H9 (cell line): Measurements from ENCODE around the gene LHFPL2. TPM values are rescaled to one million over a fixed set of nuclear protein-coding genes. Genes with fewer than 3 reads are reported as not detected.

ENCODE experiments used
- DNase-seq: peaks from one replicate; pipeline ENCODE4 v3.0.0-alpha.2; 2017
- H2AFZ ChIP-seq: one replicate; pipeline ENCODE4 v1.6.1; 2013; ENCODE audit warnings: mild to moderate bottlenecking, low read length, control low read depth, moderate library complexity
- H2AK5ac ChIP-seq: 2 replicates; pipeline ENCODE4 v1.6.1; 2013; ENCODE audit warnings: low read length, control low read depth, mixed read lengths; ENCODE audit not compliant: insufficient read length
- H2BK120ac ChIP-seq: one replicate; pipeline ENCODE4 v1.6.1; 2013; ENCODE audit warnings: low read depth, mild to moderate bottlenecking, low read length, control low read depth, inconsistent platforms; ENCODE audit not compliant: poor library complexity, severe bottlenecking
- H2BK12ac ChIP-seq: 2 replicates; pipeline ENCODE4 v1.6.1; 2013; ENCODE audit warnings: low read length, control low read depth, mixed read lengths, low read depth; ENCODE audit not compliant: insufficient read length
- H2BK15ac ChIP-seq: 2 replicates; pipeline ENCODE4 v1.6.1; 2013; ENCODE audit warnings: low read depth, low read length, control low read depth
- H2BK20ac ChIP-seq: one replicate; pipeline ENCODE4 v1.6.1; 2013; ENCODE audit warnings: low read depth, mild to moderate bottlenecking, low read length, control low read depth, inconsistent platforms; ENCODE audit not compliant: poor library complexity, severe bottlenecking
- H2BK5ac ChIP-seq: 2 replicates; pipeline ENCODE4 v1.6.1; 2013; ENCODE audit warnings: low read length, control low read depth, mixed read lengths; ENCODE audit not compliant: insufficient read length
- H3K14ac ChIP-seq: 2 replicates; pipeline ENCODE4 v1.6.1; 2013; ENCODE audit warnings: low read length, control low read depth; ENCODE audit not compliant: insufficient read depth
- H3K18ac ChIP-seq: 2 replicates; pipeline ENCODE4 v1.6.1; 2013; ENCODE audit warnings: low read depth, mild to moderate bottlenecking, mixed read lengths, low read length, control low read depth; ENCODE audit not compliant: insufficient read length
- H3K23ac ChIP-seq: 2 replicates; pipeline ENCODE4 v1.6.1; 2013; ENCODE audit warnings: low read length, control low read depth, mixed read lengths, low read depth; ENCODE audit not compliant: insufficient read length
- H3K23me2 ChIP-seq: 2 replicates; pipeline ENCODE4 v1.6.1; 2013; ENCODE audit warnings: low read depth, mild to moderate bottlenecking, mixed read lengths, low read length, control low read depth; ENCODE audit not compliant: insufficient read length, poor library complexity, severe bottlenecking
- H3K27ac ChIP-seq: 2 replicates; pipeline ENCODE4 v1.5.1; 2013; ENCODE audit warnings: low read length, control low read depth, mixed read lengths, low read depth; ENCODE audit not compliant: insufficient read length
- H3K27me3 ChIP-seq: 2 replicates; pipeline ENCODE4 v1.6.1; 2013; ENCODE audit warnings: low read length, control low read depth, inconsistent platforms; ENCODE audit not compliant: insufficient read depth
- H3K4ac ChIP-seq: 2 replicates; pipeline ENCODE4 v1.6.1; 2013; ENCODE audit warnings: low read depth, mild to moderate bottlenecking, control low read depth, inconsistent platforms, low read length, moderate library complexity
- H3K4me1 ChIP-seq: 2 replicates; pipeline ENCODE4 v1.6.1; 2013; ENCODE audit warnings: low read length, control low read depth, inconsistent platforms; ENCODE audit not compliant: insufficient read depth
- H3K4me2 ChIP-seq: 2 replicates; pipeline ENCODE4 v1.6.1; 2013; ENCODE audit warnings: low read length, control low read depth, mixed read lengths; ENCODE audit not compliant: insufficient read length, insufficient read depth
- H3K56ac ChIP-seq: 2 replicates; pipeline ENCODE4 v1.6.1; 2013; ENCODE audit warnings: low read depth, mild to moderate bottlenecking, mixed read lengths, low read length, control low read depth; ENCODE audit not compliant: insufficient read length
- H3K79me1 ChIP-seq: 2 replicates; pipeline ENCODE4 v1.6.1; 2013; ENCODE audit warnings: low read depth, mild to moderate bottlenecking, moderate library complexity, low read length, control low read depth, inconsistent platforms; ENCODE audit not compliant: insufficient read depth, poor library complexity, severe bottlenecking
- H3K79me2 ChIP-seq: 2 replicates; pipeline ENCODE4 v1.6.1; 2013; ENCODE audit warnings: low read length, control low read depth, inconsistent platforms; ENCODE audit not compliant: insufficient read depth
- H3K9ac ChIP-seq: 2 replicates; pipeline ENCODE4 v1.6.1; 2013; ENCODE audit warnings: low read length, control low read depth, mixed read lengths; ENCODE audit not compliant: insufficient read length; ENCODE audit errors: extremely low read depth
- H3K9me3 ChIP-seq: one replicate; pipeline ENCODE4 v1.6.1; 2013; ENCODE audit warnings: low read depth, low read length, inconsistent platforms; ENCODE audit not compliant: control insufficient read depth
- H3T11ph ChIP-seq: one replicate; pipeline ENCODE4 v1.6.1; 2013; ENCODE audit warnings: mild to moderate bottlenecking, low read length, control low read depth, inconsistent platforms
- H4K20me1 ChIP-seq: one replicate; pipeline ENCODE4 v1.6.1; 2013; ENCODE audit not compliant: control insufficient read depth, insufficient read length, insufficient read depth
- H4K5ac ChIP-seq: 2 replicates; pipeline ENCODE4 v1.6.1; 2013; ENCODE audit warnings: low read depth, mild to moderate bottlenecking, mixed read lengths, low read length, control low read depth; ENCODE audit not compliant: insufficient read length
- H4K8ac ChIP-seq: replicated peaks from 2 replicates; pipeline ENCODE4 v1.6.1; 2013; ENCODE audit warnings: low read length, control low read depth, mixed read lengths, low read depth; ENCODE audit not compliant: insufficient read length
- H4K91ac ChIP-seq: 2 replicates; pipeline ENCODE4 v1.6.1; 2013; ENCODE audit warnings: low read depth, mild to moderate bottlenecking, moderate library complexity, mixed read lengths, low read length, control low read depth; ENCODE audit not compliant: insufficient read length
- H3K27ac Mint-ChIP-seq, 3 experiments: 2 replicates in 2 of 3; 3 replicates in 1 of 3; pipeline ENCODE4 v1.8.0; 2020 to 2021; ENCODE audit warnings: mixed read lengths in 3 of 3, mild to moderate bottlenecking in 1 of 3, moderate library complexity in 1 of 3
- H3K27me3 Mint-ChIP-seq: 2 replicates; pipeline ENCODE4 v1.8.0; 2021; ENCODE audit warnings: low read depth, mild to moderate bottlenecking, moderate library complexity, mixed read lengths
- H3K36me3 Mint-ChIP-seq, 3 experiments: 2 replicates in 2 of 3; 3 replicates in 1 of 3; pipeline ENCODE4 v1.8.0; 2020 to 2021; ENCODE audit warnings: low read depth in 3 of 3, mixed read lengths in 3 of 3; ENCODE audit not compliant: insufficient read depth in 1 of 3
- H3K4me1 Mint-ChIP-seq, 2 experiments: 2 replicates each; pipeline ENCODE4 v1.8.0; 2020; ENCODE audit warnings: mixed read lengths in 2 of 2
- H3K4me3 Mint-ChIP-seq, 2 experiments: 2 replicates in 1 of 2; 3 replicates in 1 of 2; pipeline ENCODE4 v1.8.0; 2020 to 2021; ENCODE audit warnings: mild to moderate bottlenecking in 2 of 2, mixed read lengths in 2 of 2, moderate library complexity in 1 of 2
- H3K9me3 Mint-ChIP-seq, 2 experiments: 2 replicates in 1 of 2; 3 replicates in 1 of 2; pipeline ENCODE4 v1.8.0; 2020; ENCODE audit warnings: mild to moderate bottlenecking in 2 of 2, mixed read lengths in 2 of 2, moderate library complexity in 1 of 2
- CTCF ChIP-seq: fragments of 200-600 bp; sonication (generic); conservative IDR thresholded peaks from 3 replicates; pipeline ENCODE4 v1.8.0; 2021; ENCODE audit warnings: antibody characterized with exemption, mild to moderate bottlenecking
- WGBS: extraction: QIAGEN DNeasy Blood & Tissue Kit; methylation state at CpG from one replicate; pipeline ENCODE4 v1.1.7; 2013; ENCODE audit warnings: missing lambda C conversion rate, low lambda C conversion rate, mixed read lengths; ENCODE audit not compliant: insufficient read length; ENCODE audit errors: extremely low coverage; 5-methylcytosine and 5-hydroxymethylcytosine counted together
- total RNA-seq: library from RNA; stranded (reverse); gene quantifications from 2 replicates; pipeline ENCODE4 v1.2.1, GENCODE V29; 2021

LHFPL2 gene
- total RNA-seq, 1 experiment from 2014 or later, result 26.3 TPM

- no peaks in the 10 kb centered on the region for H3K4me1 ChIP-seq
- H2BK15ac ChIP-seq, result no peak overlapping the region
- DNase-seq, result no peak
- no peak for TF ChIP-seq CTCF
- peaks cover under 1 to 5% of the 10 kb centered on the region in 2 experiments for H3K4me1 Mint-ChIP-seq
- H4K5ac ChIP-seq, result no peak overlapping the region
- H4K8ac ChIP-seq, result no peak overlapping the region
- H2BK5ac ChIP-seq, result no peak overlapping the region
- no peak overlapping the region for H3K4me2 ChIP-seq
- H3K23ac ChIP-seq, result no peak overlapping the region
- H2AK5ac ChIP-seq, result no peak overlapping the region
- H3K9ac ChIP-seq, result no peak overlapping the region
- no peaks in the 10 kb centered on the region for H3K79me2 ChIP-seq
- no peak overlapping the region for H4K91ac ChIP-seq
- no peak overlapping the region for H3K4ac ChIP-seq
- WGBS, result no CpG with 5 or more reads among the region's 4 CpGs
- no peaks in the 10 kb centered on the region for H4K20me1 ChIP-seq
- no peak overlapping the region for H3K27ac Mint-ChIP-seq
- H2BK12ac ChIP-seq, result no peak overlapping the region
- no peaks in the 10 kb centered on the region for H3K36me3 Mint-ChIP-seq
- H3T11ph ChIP-seq, result no peak overlapping the region
- no peak overlapping the region for H2AFZ ChIP-seq
- no peak overlapping the region for H3K56ac ChIP-seq
- no peak overlapping the region for H3K27ac ChIP-seq
- no peak overlapping the region for H2BK20ac ChIP-seq
- H3K4me3 Mint-ChIP-seq, result no peak overlapping the region
- H3K79me1 ChIP-seq, result no peaks in the 10 kb centered on the region
- H3K27me3 Mint-ChIP-seq, result no peaks in the 10 kb centered on the region; the same call in 1 of the 2 replicates
- no peak overlapping the region for H2BK120ac ChIP-seq
- no peak overlapping the region for H3K14ac ChIP-seq
- no peaks in the 10 kb centered on the region for H3K23me2 ChIP-seq
- H3K18ac ChIP-seq, result no peak overlapping the region
- H3K9me3 ChIP-seq, result no peaks in the 10 kb centered on the region
- H3K9me3 Mint-ChIP-seq, result no peaks in the 10 kb centered on the region
- H3K27me3 ChIP-seq, result no peaks in the 10 kb centered on the region
Measured at GRCh38 chr5:78671609-78672008, 23.0 kb upstream of the LHFPL2 start.
